Liver (tissue), 9 donors: ENCODE results near the gene RPS6KA1. TPM values are rescaled to one million over a fixed set of nuclear protein-coding genes. Genes with fewer than 3 reads are reported as not detected.

ENCODE experiments used
- DNase-seq: peaks from one replicate; pipeline ENCODE4 v3.0.0-alpha.2; 2017; ENCODE audit warnings: low spot score
- H3K27ac ChIP-seq, 2 donors: one replicate each; pipeline ENCODE4 v1.7.0; 2013; ENCODE audit warnings: inconsistent platforms in 2 of 2, low read length in 2 of 2, control low read depth in 1 of 2, low read depth in 1 of 2, mild to moderate bottlenecking in 1 of 2
- H3K27me3 ChIP-seq, 4 donors: one replicate each; pipeline versions ENCODE4 v1.6.1 to v1.7.0; 2013; ENCODE audit warnings: low read length in 3 of 4, inconsistent platforms in 1 of 4, mild to moderate bottlenecking in 1 of 4, moderate library complexity in 1 of 4; ENCODE audit not compliant: control insufficient read depth in 4 of 4, insufficient read depth in 4 of 4
- H3K36me3 ChIP-seq, 4 donors: one replicate each; pipeline versions ENCODE4 v1.6.1 to v1.7.0; 2013; ENCODE audit warnings: low read length in 3 of 4, mild to moderate bottlenecking in 3 of 4, low read depth in 1 of 4, moderate library complexity in 1 of 4; ENCODE audit not compliant: control insufficient read depth in 4 of 4, insufficient read depth in 3 of 4
- H3K4me1 ChIP-seq, 4 donors: one replicate each; pipeline versions ENCODE4 v1.6.1 to v1.7.0; 2013; ENCODE audit warnings: low read length in 3 of 4, mild to moderate bottlenecking in 3 of 4, moderate library complexity in 1 of 4; ENCODE audit not compliant: control insufficient read depth in 4 of 4, insufficient read depth in 4 of 4
- H3K4me3 ChIP-seq, 3 donors: one replicate each; pipeline versions ENCODE4 v1.6.1 to v1.7.0; 2013; ENCODE audit warnings: low read length in 3 of 3, control low read depth in 1 of 3, low read depth in 1 of 3, mild to moderate bottlenecking in 1 of 3
- H3K9ac ChIP-seq, 2 donors: one replicate each; pipeline ENCODE4 v1.7.0; 2013; ENCODE audit warnings: low read length in 2 of 2, mild to moderate bottlenecking in 2 of 2, moderate library complexity in 2 of 2, control low read depth in 1 of 2, low read depth in 1 of 2
- H3K9me3 ChIP-seq, 4 donors: one replicate each; pipeline versions ENCODE4 v1.6.1 to v1.7.0; 2013; ENCODE audit warnings: low read length in 3 of 4; ENCODE audit not compliant: control insufficient read depth in 4 of 4
- EGR1 ChIP-seq, 2 donors: IDR thresholded peaks; 2 replicates each; pipeline ENCODE4 v1.6.1; 2016 to 2018; ENCODE audit warnings: antibody characterized with exemption in 2 of 2, low read depth in 2 of 2
- FOXA1 ChIP-seq: IDR thresholded peaks from 2 replicates; pipeline ENCODE4 v1.6.1; 2016; ENCODE audit warnings: antibody characterized with exemption
- FOXA2 ChIP-seq: IDR thresholded peaks from 2 replicates; pipeline ENCODE4 v1.6.1; 2016; ENCODE audit warnings: antibody characterized with exemption
- GABPA ChIP-seq, 2 donors: IDR thresholded peaks in 1 of 2; conservative IDR thresholded peaks in 1 of 2; 2 replicates each; pipeline ENCODE4 v1.6.1; 2016; ENCODE audit warnings: antibody characterized with exemption in 2 of 2, mild to moderate bottlenecking in 1 of 2, moderate library complexity in 1 of 2
- HNF4A ChIP-seq, 2 donors: conservative IDR thresholded peaks; 2 replicates each; pipeline ENCODE4 v1.6.1; 2016; ENCODE audit warnings: antibody characterized with exemption in 2 of 2, mild to moderate bottlenecking in 2 of 2
- HNF4G ChIP-seq: IDR thresholded peaks from 2 replicates; pipeline ENCODE4 v1.6.1; 2016; ENCODE audit warnings: antibody characterized with exemption
- JUND ChIP-seq, 2 donors: IDR thresholded peaks; 2 replicates each; pipeline ENCODE4 v1.6.1; 2016; ENCODE audit warnings: antibody characterized with exemption in 2 of 2
- NR2F2 ChIP-seq: IDR thresholded peaks from 2 replicates; pipeline ENCODE4 v1.6.1; 2016; ENCODE audit warnings: antibody characterized with exemption
- RAD21 ChIP-seq, 2 donors: IDR thresholded peaks; 2 replicates each; pipeline ENCODE4 v1.6.1; 2016; ENCODE audit warnings: antibody characterized with exemption in 2 of 2, mild to moderate bottlenecking in 2 of 2
- RXRA ChIP-seq, 2 donors: IDR thresholded peaks; 2 replicates each; pipeline ENCODE4 v1.6.1; 2017 to 2018; ENCODE audit warnings: antibody characterized with exemption in 2 of 2, mild to moderate bottlenecking in 1 of 2
- SP1 ChIP-seq: IDR thresholded peaks from 2 replicates; pipeline ENCODE4 v1.6.1; 2018; ENCODE audit warnings: antibody characterized with exemption, mild to moderate bottlenecking
- TAF1 ChIP-seq: conservative IDR thresholded peaks from 2 replicates; pipeline ENCODE4 v1.6.1; 2016; ENCODE audit warnings: antibody characterized with exemption, mild to moderate bottlenecking
- YY1 ChIP-seq: IDR thresholded peaks from 2 replicates; pipeline ENCODE4 v1.6.1; 2016; ENCODE audit warnings: antibody characterized with exemption, mild to moderate bottlenecking
- WGBS: extraction: QIAGEN DNeasy Blood & Tissue Kit; methylation state at CpG from one replicate; pipeline ENCODE4 v1.1.7; 2013; 5-methylcytosine and 5-hydroxymethylcytosine counted together
- polyA plus RNA-seq, 2 donors: library from polyadenylated mRNA; stranded (reverse) in 1 of 2; unstranded in 1 of 2; fragments of 200-250 nt in 1 of 2; fragments of >200 nt in 1 of 2; fragmentation: Nextera tagmentation in 1 of 2; extraction: Ambion mirVana in 1 of 2; gene quantifications; one replicate each; pipeline versions ENCODE4 v1.2.1 to v1.2.3, GENCODE V29; 2013 to 2015
- total RNA-seq, 2 donors: library from RNA; depleted of rRNA; stranded (reverse); fragments of >200 nt; gene quantifications; one replicate each; pipeline ENCODE4 v1.2.3, GENCODE V29; 2014
- TF ChIP-seq, protein P1 (sequence below): fragments of 150-350 bp; IDR thresholded peaks from 2 replicates; pipeline ENCODE4 v1.5.1; 2017; ENCODE audit warnings: improper control_type of control experiment, low read depth, low read length; ENCODE audit not compliant: missing input control
- TF ChIP-seq, protein P2 (sequence below): IDR thresholded peaks from 2 replicates; pipeline ENCODE4 v1.6.1; 2016; ENCODE audit warnings: antibody characterized with exemption
- TF ChIP-seq, protein P3 (sequence below): IDR thresholded peaks from 2 replicates; pipeline ENCODE4 v1.6.1; 2016; ENCODE audit warnings: antibody characterized with exemption
- TF ChIP-seq, protein P4 (sequence below): IDR thresholded peaks from 2 replicates; pipeline ENCODE4 v1.6.1; 2016; ENCODE audit warnings: antibody characterized with exemption
- TF ChIP-seq, protein P5 (sequence below): IDR thresholded peaks from 2 replicates; pipeline ENCODE4 v1.6.1; 2016; ENCODE audit warnings: antibody characterized with exemption, mild to moderate bottlenecking
- donor health status: healthy.
- donor health status: healthy.
- donor health status: healthy.
- donor health status: healthy.
- donor health status: healthy.

The RPS6KA1 gene
- total and polyA plus RNA-seq, 4 donors, result 4.0 to 26.8 (median 7.4) TPM

DNA sequence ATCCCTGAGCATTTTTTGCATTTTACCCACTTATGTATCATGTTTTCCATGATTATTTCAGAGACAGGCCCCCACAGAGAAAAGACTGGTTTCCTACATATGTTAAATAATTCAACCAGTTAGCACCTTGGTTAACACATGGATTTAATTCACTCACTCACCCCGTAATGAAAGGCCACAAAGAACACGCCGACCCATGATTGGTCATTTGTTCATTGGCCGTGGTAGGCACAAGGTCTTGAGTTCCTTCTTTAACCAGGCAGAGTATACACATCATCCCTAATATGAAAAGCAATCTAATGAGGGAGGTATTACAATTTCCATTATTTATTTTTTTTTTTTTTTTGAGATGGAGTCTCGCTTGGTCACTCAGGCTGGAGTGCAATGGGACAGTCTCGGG, 50.6 kb downstream of the RPS6KA1 start:
- no peak overlapping the region for H3K27ac ChIP-seq
- H3K4me3 ChIP-seq, result no peak overlapping the region
- no peaks in the 10 kb centered on the region for H3K27me3 ChIP-seq
- H3K4me1 ChIP-seq, result no peaks in the 10 kb centered on the region
- WGBS, result 95% methylated on average over 6 of the region's 6 CpGs
- TF ChIP-seq, protein P1, sequence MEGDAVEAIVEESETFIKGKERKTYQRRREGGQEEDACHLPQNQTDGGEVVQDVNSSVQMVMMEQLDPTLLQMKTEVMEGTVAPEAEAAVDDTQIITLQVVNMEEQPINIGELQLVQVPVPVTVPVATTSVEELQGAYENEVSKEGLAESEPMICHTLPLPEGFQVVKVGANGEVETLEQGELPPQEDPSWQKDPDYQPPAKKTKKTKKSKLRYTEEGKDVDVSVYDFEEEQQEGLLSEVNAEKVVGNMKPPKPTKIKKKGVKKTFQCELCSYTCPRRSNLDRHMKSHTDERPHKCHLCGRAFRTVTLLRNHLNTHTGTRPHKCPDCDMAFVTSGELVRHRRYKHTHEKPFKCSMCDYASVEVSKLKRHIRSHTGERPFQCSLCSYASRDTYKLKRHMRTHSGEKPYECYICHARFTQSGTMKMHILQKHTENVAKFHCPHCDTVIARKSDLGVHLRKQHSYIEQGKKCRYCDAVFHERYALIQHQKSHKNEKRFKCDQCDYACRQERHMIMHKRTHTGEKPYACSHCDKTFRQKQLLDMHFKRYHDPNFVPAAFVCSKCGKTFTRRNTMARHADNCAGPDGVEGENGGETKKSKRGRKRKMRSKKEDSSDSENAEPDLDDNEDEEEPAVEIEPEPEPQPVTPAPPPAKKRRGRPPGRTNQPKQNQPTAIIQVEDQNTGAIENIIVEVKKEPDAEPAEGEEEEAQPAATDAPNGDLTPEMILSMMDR, result no peak
- TF ChIP-seq RAD21 (IDR thresholded peaks at IDR 0.05) (no peak), FOXA1 (no peak), FOXA2 (no peak), SP1 (no peak), HNF4A (conservative IDR thresholded peaks at IDR 0.05) (no peak), YY1 (no peak), NR2F2 (no peak), JUND (IDR thresholded peaks at IDR 0.05) (no peak), TAF1 (no peak), HNF4G (no peak), RXRA (IDR thresholded peaks at IDR 0.05) (no peak)
- TF ChIP-seq, protein P2, sequence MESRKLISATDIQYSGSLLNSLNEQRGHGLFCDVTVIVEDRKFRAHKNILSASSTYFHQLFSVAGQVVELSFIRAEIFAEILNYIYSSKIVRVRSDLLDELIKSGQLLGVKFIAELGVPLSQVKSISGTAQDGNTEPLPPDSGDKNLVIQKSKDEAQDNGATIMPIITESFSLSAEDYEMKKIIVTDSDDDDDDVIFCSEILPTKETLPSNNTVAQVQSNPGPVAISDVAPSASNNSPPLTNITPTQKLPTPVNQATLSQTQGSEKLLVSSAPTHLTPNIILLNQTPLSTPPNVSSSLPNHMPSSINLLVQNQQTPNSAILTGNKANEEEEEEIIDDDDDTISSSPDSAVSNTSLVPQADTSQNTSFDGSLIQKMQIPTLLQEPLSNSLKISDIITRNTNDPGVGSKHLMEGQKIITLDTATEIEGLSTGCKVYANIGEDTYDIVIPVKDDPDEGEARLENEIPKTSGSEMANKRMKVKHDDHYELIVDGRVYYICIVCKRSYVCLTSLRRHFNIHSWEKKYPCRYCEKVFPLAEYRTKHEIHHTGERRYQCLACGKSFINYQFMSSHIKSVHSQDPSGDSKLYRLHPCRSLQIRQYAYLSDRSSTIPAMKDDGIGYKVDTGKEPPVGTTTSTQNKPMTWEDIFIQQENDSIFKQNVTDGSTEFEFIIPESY, result no peak
- TF ChIP-seq, protein P3, sequence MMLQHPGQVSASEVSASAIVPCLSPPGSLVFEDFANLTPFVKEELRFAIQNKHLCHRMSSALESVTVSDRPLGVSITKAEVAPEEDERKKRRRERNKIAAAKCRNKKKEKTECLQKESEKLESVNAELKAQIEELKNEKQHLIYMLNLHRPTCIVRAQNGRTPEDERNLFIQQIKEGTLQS, result no peak
- TF ChIP-seq, protein P4, sequence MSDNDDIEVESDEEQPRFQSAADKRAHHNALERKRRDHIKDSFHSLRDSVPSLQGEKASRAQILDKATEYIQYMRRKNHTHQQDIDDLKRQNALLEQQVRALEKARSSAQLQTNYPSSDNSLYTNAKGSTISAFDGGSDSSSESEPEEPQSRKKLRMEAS, result no peak
- no peaks in the 10 kb centered on the region for H3K9me3 ChIP-seq
- H3K36me3 ChIP-seq, result no peaks in the 10 kb centered on the region
- no peak overlapping the region for H3K9ac ChIP-seq
- DNase-seq, result no peak

DNA sequence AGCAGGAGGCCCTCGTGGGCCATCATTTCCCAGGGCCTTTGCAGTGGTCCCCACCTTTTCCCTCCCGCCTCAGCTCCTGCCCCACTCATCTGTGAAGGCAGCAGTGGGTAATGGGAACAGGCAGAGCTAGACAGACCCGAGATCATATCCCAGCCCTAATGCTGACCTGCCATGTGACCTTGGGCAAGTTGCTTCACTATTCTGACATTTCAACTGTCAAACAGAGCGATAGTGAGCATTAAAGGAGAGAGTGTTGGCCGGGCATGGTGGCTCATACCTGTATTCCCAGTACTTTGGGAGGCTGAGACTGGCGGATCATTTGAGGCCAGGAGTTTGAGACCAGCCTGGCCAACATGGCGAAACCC, 51.7 kb downstream of the RPS6KA1 start:
- Histone ChIP-seq H3K9ac (no peak overlapping the region), H3K4me3 (no peak overlapping the region), H3K9me3 (no peaks in the 10 kb centered on the region), H3K27ac (no peak overlapping the region), H3K4me1 (no peaks in the 10 kb centered on the region), H3K36me3 (no peaks in the 10 kb centered on the region), H3K27me3 (no peaks in the 10 kb centered on the region)
- no peak for DNase-seq
- no peak for TF ChIP-seq SP1
- no peak for TF ChIP-seq FOXA1
- TF ChIP-seq FOXA2, result no peak
- no peak for TF ChIP-seq GABPA (IDR thresholded peaks at IDR 0.05 in 1 of 2, conservative IDR thresholded peaks at IDR 0.05 in 1 of 2)
- no peak for TF ChIP-seq HNF4G
- TF ChIP-seq YY1, result no peak
- no peak for TF ChIP-seq RAD21 (IDR thresholded peaks at IDR 0.05)
- TF ChIP-seq, protein P1, result no peak
- TF ChIP-seq, protein P5, sequence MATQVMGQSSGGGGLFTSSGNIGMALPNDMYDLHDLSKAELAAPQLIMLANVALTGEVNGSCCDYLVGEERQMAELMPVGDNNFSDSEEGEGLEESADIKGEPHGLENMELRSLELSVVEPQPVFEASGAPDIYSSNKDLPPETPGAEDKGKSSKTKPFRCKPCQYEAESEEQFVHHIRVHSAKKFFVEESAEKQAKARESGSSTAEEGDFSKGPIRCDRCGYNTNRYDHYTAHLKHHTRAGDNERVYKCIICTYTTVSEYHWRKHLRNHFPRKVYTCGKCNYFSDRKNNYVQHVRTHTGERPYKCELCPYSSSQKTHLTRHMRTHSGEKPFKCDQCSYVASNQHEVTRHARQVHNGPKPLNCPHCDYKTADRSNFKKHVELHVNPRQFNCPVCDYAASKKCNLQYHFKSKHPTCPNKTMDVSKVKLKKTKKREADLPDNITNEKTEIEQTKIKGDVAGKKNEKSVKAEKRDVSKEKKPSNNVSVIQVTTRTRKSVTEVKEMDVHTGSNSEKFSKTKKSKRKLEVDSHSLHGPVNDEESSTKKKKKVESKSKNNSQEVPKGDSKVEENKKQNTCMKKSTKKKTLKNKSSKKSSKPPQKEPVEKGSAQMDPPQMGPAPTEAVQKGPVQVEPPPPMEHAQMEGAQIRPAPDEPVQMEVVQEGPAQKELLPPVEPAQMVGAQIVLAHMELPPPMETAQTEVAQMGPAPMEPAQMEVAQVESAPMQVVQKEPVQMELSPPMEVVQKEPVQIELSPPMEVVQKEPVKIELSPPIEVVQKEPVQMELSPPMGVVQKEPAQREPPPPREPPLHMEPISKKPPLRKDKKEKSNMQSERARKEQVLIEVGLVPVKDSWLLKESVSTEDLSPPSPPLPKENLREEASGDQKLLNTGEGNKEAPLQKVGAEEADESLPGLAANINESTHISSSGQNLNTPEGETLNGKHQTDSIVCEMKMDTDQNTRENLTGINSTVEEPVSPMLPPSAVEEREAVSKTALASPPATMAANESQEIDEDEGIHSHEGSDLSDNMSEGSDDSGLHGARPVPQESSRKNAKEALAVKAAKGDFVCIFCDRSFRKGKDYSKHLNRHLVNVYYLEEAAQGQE, result no peak
- no peak for TF ChIP-seq HNF4A (conservative IDR thresholded peaks at IDR 0.05)
- TF ChIP-seq, protein P2, result no peak
- TF ChIP-seq, protein P4, result no peak
- TF ChIP-seq EGR1 (IDR thresholded peaks at IDR 0.05; ENCODE audit: low read depth in 2 of 2), result no peak
- TF ChIP-seq JUND (IDR thresholded peaks at IDR 0.05), result no peak
- TF ChIP-seq, protein P3, result no peak
- no peak for TF ChIP-seq NR2F2
- TF ChIP-seq RXRA (IDR thresholded peaks at IDR 0.05), result no peak
- no peak for TF ChIP-seq TAF1
- WGBS, result 81% methylated on average over 7 of the region's 7 CpGs
